ENCODE measurements around the gene CNKSR2.
"Not testable (repeated sequence)": the region's sequence is repeated elsewhere in the genome, so short reads cannot be mapped to it uniquely, and the experiment has no call there.

Gene CNKSR2

GRCh38 chrX:21437036-21437435, 62.8 kb downstream of the CNKSR2 start:
- Histone ChIP-seq H3K4me1 (ENCODE audit: control insufficient read depth, insufficient read depth, low read length) (no peaks in the 10 kb centered on the region), H3K36me3 (ENCODE audit: control insufficient read depth, insufficient read depth, low read length) (no peaks in the 10 kb centered on the region), H3K9me3 (ENCODE audit: control insufficient read depth, insufficient read depth, low read length) (no peaks in the 10 kb centered on the region), H3K27me3 (ENCODE audit: control insufficient read depth, insufficient read depth, low read length) (no peaks in the 10 kb centered on the region), H3K27ac (ENCODE audit: low read length) (no peak overlapping the region), H3K4me3 (ENCODE audit: low read length) (no peak overlapping the region)
- no peak for DNase-seq (ENCODE audit: low read depth, low spot score)
- WGBS (ENCODE audit: insufficient coverage, insufficient read length): no CpG with 5 or more reads among the region's 1 CpG

DNA sequence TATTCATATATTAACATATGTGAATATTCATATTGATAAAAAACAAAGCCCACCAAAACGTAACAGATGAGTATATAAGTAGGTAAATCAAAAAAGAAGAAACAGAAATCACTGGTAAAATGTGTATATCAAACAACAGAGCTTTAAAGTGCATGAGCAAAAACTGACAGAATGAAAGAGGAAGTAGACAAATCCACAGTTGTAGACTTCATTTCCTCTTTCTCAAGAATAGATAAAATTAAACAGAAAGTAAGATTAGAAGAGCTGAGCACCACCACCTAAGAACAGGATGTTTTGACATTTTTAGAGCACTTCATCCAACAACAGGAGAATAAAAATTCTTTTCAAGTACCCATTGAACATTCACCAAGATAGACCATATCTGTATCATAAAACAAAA, 64.6 kb downstream of the CNKSR2 start:
- no peak overlapping the region for H3K27ac ChIP-seq (ENCODE audit: low read length)
- no peaks in the 10 kb centered on the region for H3K4me1 ChIP-seq (ENCODE audit: control insufficient read depth, insufficient read depth, low read length)
- WGBS (ENCODE audit: insufficient coverage, insufficient read length): no CpG with 5 or more reads among the region's 1 CpG
- no peak overlapping the region for H3K4me3 ChIP-seq (ENCODE audit: low read length)
- no peaks in the 10 kb centered on the region for H3K27me3 ChIP-seq (ENCODE audit: control insufficient read depth, insufficient read depth, low read length)
- H3K9me3 ChIP-seq (ENCODE audit: control insufficient read depth, insufficient read depth, low read length): no peaks in the 10 kb centered on the region
- no peaks in the 10 kb centered on the region for H3K36me3 ChIP-seq (ENCODE audit: control insufficient read depth, insufficient read depth, low read length)
- DNase-seq (ENCODE audit: low read depth, low spot score): no peak

DNA sequence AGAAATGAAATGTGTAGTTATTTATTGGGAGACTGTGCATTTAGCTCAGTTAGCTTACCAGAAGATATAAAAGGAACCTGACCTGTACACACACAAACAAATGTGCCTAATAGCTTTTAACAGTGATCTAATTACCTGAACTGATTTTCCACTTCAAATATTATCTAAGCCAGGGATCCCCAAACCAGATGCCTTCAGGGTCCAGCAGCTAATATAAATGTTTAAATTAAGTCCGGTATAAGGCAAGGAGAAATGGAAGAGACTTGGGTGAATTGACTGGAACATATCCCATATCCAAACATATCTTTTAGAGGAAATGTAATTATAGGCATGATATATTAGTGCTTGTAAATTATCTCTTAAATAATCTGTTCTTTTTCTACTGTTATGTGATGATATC, 66.7 kb downstream of the CNKSR2 start:
- no peak overlapping the region for H3K4me3 ChIP-seq (ENCODE audit: low read length)
- no peaks in the 10 kb centered on the region for H3K27me3 ChIP-seq (ENCODE audit: control insufficient read depth, insufficient read depth, low read length)
- H3K4me1 ChIP-seq (ENCODE audit: control insufficient read depth, insufficient read depth, low read length): no peaks in the 10 kb centered on the region
- H3K9me3 ChIP-seq (ENCODE audit: control insufficient read depth, insufficient read depth, low read length): no peaks in the 10 kb centered on the region
- no peak overlapping the region for H3K27ac ChIP-seq (ENCODE audit: low read length)
- WGBS (ENCODE audit: insufficient coverage, insufficient read length): no CpG with 5 or more reads among the region's 1 CpG
- no peak for DNase-seq (ENCODE audit: low read depth, low spot score)
- H3K36me3 ChIP-seq (ENCODE audit: control insufficient read depth, insufficient read depth, low read length): no peaks in the 10 kb centered on the region

- no peaks in the 10 kb centered on the region for H3K4me1 ChIP-seq (ENCODE audit: control insufficient read depth, insufficient read depth, low read length)
- no peaks in the 10 kb centered on the region for H3K9me3 ChIP-seq (ENCODE audit: control insufficient read depth, insufficient read depth, low read length)
- no peaks in the 10 kb centered on the region for H3K36me3 ChIP-seq (ENCODE audit: control insufficient read depth, insufficient read depth, low read length)
- DNase-seq (ENCODE audit: low read depth, low spot score): no peak
- H3K27me3 ChIP-seq (ENCODE audit: control insufficient read depth, insufficient read depth, low read length): no peaks in the 10 kb centered on the region
- H3K4me3 ChIP-seq (ENCODE audit: low read length): no peak overlapping the region
- no peak overlapping the region for H3K27ac ChIP-seq (ENCODE audit: low read length)
Observed at GRCh38 chrX:21457718-21458117, 83.5 kb downstream of the CNKSR2 start.

GRCh38 chrX:21469071-21469470, 94.9 kb downstream of the CNKSR2 start:
- Histone ChIP-seq H3K4me3 (ENCODE audit: low read length) (no peak overlapping the region), H3K4me1 (ENCODE audit: control insufficient read depth, insufficient read depth, low read length) (no peaks in the 10 kb centered on the region), H3K9me3 (ENCODE audit: control insufficient read depth, insufficient read depth, low read length) (no peaks in the 10 kb centered on the region), H3K36me3 (ENCODE audit: control insufficient read depth, insufficient read depth, low read length) (no peaks in the 10 kb centered on the region), H3K27me3 (ENCODE audit: control insufficient read depth, insufficient read depth, low read length) (no peaks in the 10 kb centered on the region), H3K27ac (ENCODE audit: low read length) (no peak overlapping the region)
- no peak for DNase-seq (ENCODE audit: low read depth, low spot score)
- no CpG with 5 or more reads among the region's 1 CpG for WGBS (ENCODE audit: insufficient coverage, insufficient read length)

DNA sequence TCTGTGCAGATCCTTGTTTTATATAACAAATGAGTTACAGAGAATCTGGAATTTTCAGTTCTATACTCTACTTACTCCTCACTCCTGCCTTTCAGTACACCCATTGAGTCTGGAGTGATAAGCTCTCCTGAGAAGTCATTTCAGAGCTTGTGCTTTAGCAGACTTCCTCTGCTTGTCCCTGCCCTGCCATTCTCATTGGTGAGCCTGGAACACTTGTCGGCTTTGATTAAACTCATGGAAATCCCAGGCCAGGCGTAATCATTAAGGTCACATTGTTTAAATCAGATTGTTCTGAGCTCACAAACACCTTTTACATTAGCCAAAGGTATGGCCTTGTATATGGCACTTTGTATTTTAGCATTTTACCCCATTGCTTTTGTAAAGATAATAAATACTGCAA, 102.7 kb downstream of the CNKSR2 start:
- DNase-seq (ENCODE audit: low read depth, low spot score): no peak
- Histone ChIP-seq H3K9me3 (ENCODE audit: control insufficient read depth, insufficient read depth, low read length) (no peaks in the 10 kb centered on the region), H3K27me3 (ENCODE audit: control insufficient read depth, insufficient read depth, low read length) (no peaks in the 10 kb centered on the region), H3K4me3 (ENCODE audit: low read length) (no peak overlapping the region), H3K36me3 (ENCODE audit: control insufficient read depth, insufficient read depth, low read length) (no peaks in the 10 kb centered on the region), H3K4me1 (ENCODE audit: control insufficient read depth, insufficient read depth, low read length) (no peaks in the 10 kb centered on the region), H3K27ac (ENCODE audit: low read length) (no peak overlapping the region)
- WGBS (ENCODE audit: insufficient coverage, insufficient read length): no CpG with 5 or more reads among the region's 2 CpGs

DNA sequence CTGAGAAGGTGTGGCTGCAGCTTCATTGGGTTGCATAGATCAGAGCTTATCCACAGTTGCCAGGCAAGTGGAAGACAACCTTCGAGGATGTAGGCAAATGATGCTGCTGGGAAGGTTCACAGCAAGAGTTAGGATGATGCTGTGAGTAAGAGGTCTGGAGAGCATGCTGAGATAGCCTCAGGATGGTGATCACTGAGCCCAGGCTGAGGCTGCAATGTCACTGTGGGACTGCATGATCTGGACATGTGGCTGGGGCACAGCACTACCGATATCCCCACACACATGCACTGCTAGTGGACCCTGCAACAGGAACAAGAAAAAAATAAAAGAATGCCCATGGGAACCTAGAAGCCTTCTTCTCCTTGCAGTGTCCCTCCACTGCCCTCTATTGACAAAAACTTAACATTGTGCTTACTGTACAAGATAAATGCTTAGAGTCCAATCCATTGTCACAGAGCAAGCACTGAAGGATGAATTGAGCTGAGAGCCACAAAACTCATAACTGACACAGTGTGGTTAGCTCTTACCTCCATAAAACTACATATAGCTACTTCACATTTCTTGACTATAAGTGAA, 105.6 kb downstream of the CNKSR2 start:
- no peak overlapping the region for H3K27ac ChIP-seq (ENCODE audit: low read length)
- peak; percentile 11 for DNase-seq (ENCODE audit: low read depth, low spot score)
- WGBS (ENCODE audit: insufficient coverage, insufficient read length): no CpG with 5 or more reads among the region's 2 CpGs

DNA sequence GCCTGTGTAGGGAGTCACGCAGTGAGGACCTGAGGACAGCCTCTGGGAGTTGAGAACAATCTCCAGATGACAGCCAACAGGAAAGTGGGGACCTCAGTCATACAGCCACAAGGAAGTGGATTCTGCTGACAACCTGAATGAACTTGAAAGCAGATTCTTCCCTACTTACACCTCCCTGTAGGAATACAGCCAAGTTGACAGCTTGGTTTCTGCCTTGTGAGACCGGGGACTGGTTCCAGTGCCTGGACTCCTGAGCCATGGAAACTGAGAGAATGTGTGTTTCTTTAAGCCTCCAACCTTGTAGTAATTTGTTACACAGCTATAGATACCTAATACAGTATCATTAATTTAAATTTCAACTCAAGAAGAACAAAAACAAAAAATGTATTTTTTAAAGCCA, 107.5 kb downstream of the CNKSR2 start:
- Histone ChIP-seq H3K27me3 (ENCODE audit: control insufficient read depth, insufficient read depth, low read length) (no peaks in the 10 kb centered on the region), H3K27ac (ENCODE audit: low read length) (no peak overlapping the region), H3K9me3 (ENCODE audit: control insufficient read depth, insufficient read depth, low read length) (no peaks in the 10 kb centered on the region), H3K36me3 (ENCODE audit: control insufficient read depth, insufficient read depth, low read length) (no peaks in the 10 kb centered on the region), H3K4me3 (ENCODE audit: low read length) (no peak overlapping the region), H3K4me1 (ENCODE audit: control insufficient read depth, insufficient read depth, low read length) (no peaks in the 10 kb centered on the region)
- no CpG with 5 or more reads among the region's 2 CpGs for WGBS (ENCODE audit: insufficient coverage, insufficient read length)
- DNase-seq (ENCODE audit: low read depth, low spot score): no peak

More for the DNA sequence above, 105.6 kb downstream of the CNKSR2 start:
- no peaks in the 10 kb centered on the region for H3K9me3 ChIP-seq (ENCODE audit: control insufficient read depth, insufficient read depth, low read length)
- H3K27me3 ChIP-seq (ENCODE audit: control insufficient read depth, insufficient read depth, low read length): no peaks in the 10 kb centered on the region
- no peaks in the 10 kb centered on the region for H3K36me3 ChIP-seq (ENCODE audit: control insufficient read depth, insufficient read depth, low read length)
- no peaks in the 10 kb centered on the region for H3K4me1 ChIP-seq (ENCODE audit: control insufficient read depth, insufficient read depth, low read length)
- no peak overlapping the region for H3K4me3 ChIP-seq (ENCODE audit: low read length)

DNA sequence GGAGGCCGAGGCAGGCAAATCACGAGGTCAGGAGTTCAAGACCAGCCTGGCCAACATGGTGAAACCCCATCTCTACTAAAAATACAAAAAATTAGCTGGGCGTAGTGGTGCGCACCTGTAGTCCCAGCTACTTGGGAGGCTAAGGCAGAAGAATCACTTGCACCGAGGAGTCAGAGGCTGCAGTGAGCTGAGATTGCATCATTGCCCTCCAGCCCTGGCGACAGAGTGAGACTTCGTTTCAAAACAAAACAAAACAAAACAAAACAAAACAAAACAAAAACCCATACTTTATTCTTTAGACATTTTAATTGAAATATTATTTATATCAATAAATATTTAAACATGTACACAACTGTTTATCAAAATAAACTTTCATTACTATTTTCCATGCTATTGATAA, 109.8 kb downstream of the CNKSR2 start:
- not testable (repeated sequence) for H3K9me3 ChIP-seq (ENCODE audit: control insufficient read depth, insufficient read depth, low read length); H3K27me3 ChIP-seq (ENCODE audit: control insufficient read depth, insufficient read depth, low read length); H3K4me1 ChIP-seq (ENCODE audit: control insufficient read depth, insufficient read depth, low read length); H3K36me3 ChIP-seq (ENCODE audit: control insufficient read depth, insufficient read depth, low read length); H3K27ac ChIP-seq (ENCODE audit: low read length); DNase-seq (ENCODE audit: low read depth, low spot score); H3K4me3 ChIP-seq (ENCODE audit: low read length)
- no CpG with 5 or more reads among the region's 7 CpGs for WGBS (ENCODE audit: insufficient coverage, insufficient read length)

DNA sequence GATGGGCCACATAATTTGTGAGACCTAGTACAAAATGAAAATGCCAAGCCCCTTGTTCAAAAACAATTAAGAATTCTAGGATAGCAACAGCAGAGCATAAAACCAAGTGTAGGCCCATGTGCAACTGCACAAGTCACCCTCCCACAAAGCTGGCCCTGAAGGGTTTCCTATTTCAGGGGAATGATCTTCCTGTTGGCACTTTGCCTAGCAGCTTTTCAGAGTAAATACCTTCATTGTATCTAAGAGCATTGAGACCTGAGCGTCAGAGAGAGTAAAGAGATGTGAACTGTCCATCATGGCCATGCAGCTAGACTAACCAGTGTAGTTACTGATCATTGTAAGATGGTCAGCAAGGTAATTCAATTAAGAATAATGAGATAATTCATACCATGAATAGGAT, 113.6 kb downstream of the CNKSR2 start:
- Histone ChIP-seq H3K4me3 (ENCODE audit: low read length) (no peak overlapping the region), H3K27ac (ENCODE audit: low read length) (no peak overlapping the region), H3K9me3 (ENCODE audit: control insufficient read depth, insufficient read depth, low read length) (no peaks in the 10 kb centered on the region), H3K27me3 (ENCODE audit: control insufficient read depth, insufficient read depth, low read length) (no peaks in the 10 kb centered on the region), H3K36me3 (ENCODE audit: control insufficient read depth, insufficient read depth, low read length) (no peaks in the 10 kb centered on the region), H3K4me1 (ENCODE audit: control insufficient read depth, insufficient read depth, low read length) (no peaks in the 10 kb centered on the region)
- no peak for DNase-seq (ENCODE audit: low read depth, low spot score)
- no CpG with 5 or more reads among the region's 1 CpG for WGBS (ENCODE audit: insufficient coverage, insufficient read length)

DNA sequence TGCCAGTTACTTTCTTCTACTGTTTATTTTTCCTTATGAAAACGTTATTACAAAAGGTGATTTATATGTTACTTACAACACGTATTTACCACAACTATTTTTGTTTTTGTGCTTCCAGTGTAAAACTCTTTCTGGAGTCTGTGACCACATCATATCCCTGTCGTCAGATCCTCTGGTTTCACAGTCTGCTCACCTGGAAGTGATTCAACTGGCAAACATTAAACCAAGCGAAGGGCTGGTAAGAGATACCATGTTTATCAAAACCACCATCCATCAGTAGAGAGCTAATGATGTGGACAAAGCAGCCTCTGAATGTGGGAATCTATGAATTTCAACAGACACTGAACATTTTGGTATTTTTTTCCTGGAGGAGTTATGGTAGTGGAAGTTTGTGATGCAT, 116.1 kb downstream of the CNKSR2 start:
- H3K27me3 ChIP-seq (ENCODE audit: control insufficient read depth, insufficient read depth, low read length): no peaks in the 10 kb centered on the region
- H3K27ac ChIP-seq (ENCODE audit: low read length): no peak overlapping the region
- no peak overlapping the region for H3K4me3 ChIP-seq (ENCODE audit: low read length)
- DNase-seq (ENCODE audit: low read depth, low spot score): no peak
- H3K9me3 ChIP-seq (ENCODE audit: control insufficient read depth, insufficient read depth, low read length): no peaks in the 10 kb centered on the region
- no peaks in the 10 kb centered on the region for H3K36me3 ChIP-seq (ENCODE audit: control insufficient read depth, insufficient read depth, low read length)
- no peaks in the 10 kb centered on the region for H3K4me1 ChIP-seq (ENCODE audit: control insufficient read depth, insufficient read depth, low read length)
- WGBS (ENCODE audit: insufficient coverage, insufficient read length): no CpG with 5 or more reads among the region's 4 CpGs

Data from iPS DF 6.9 (cell line).